ENCODE measurements around the gene ECM1. TPM values are rescaled to one million over a fixed set of nuclear protein-coding genes. Genes with fewer than 3 reads are reported as not detected.

ECM1 gene
- total and polyA plus RNA-seq, 2 of the 8 experiments (the other 6 are each of a cell fraction or from before 2014, with no cell fraction given), result 0.95 to 0.98 TPM

GRCh38 chr1:150552128-150552910 is 44.4 kb downstream of the ECM1 start (continued):
- no peak for TF ChIP-seq SIN3A (conservative IDR thresholded peaks at IDR 0.05 in 1 of 2, IDR thresholded peaks at IDR 0.05 in 1 of 2; ENCODE audit: low read depth in 1 of 2, low read length in 2 of 2)
- no peak for TF ChIP-seq CREB1 (IDR thresholded peaks at IDR 0.05)
- TF ChIP-seq YY1 (IDR thresholded peaks at IDR 0.05; ENCODE audit: low read depth, low read length), result no peak
- no peak for TF ChIP-seq ATF2 (IDR thresholded peaks at IDR 0.05; ENCODE audit: low read length)
